Kasumi-1 (cell line): ENCODE measurements around the gene WDR19.
"Not testable (repeated sequence)": the region's sequence is repeated elsewhere in the genome, so short reads cannot be mapped to it uniquely, and the experiment has no call there.

Experiments
- DNase-seq, 2 experiments: peaks; one replicate each; lab custom pipeline; 2025; lab: John Stamatoyannopoulos, UW

The WDR19 gene

GRCh38 chr4:39233114-39233513, 50.8 kb downstream of the WDR19 start:
- DNase-seq = no peak

- DNase-seq = no peak
These were observed 51.5 kb downstream of the WDR19 start for GRCh38 chr4:39233783-39234182.

- no peak for DNase-seq
These were observed 52.7 kb downstream of the WDR19 start for GRCh38 chr4:39235021-39235420.

GRCh38 chr4:39235696-39236095, 53.4 kb downstream of the WDR19 start:
- no peak for DNase-seq

GRCh38 chr4:39237179-39237578, 54.9 kb downstream of the WDR19 start:
- no peak for DNase-seq

- no peak for DNase-seq
These were observed 61.1 kb downstream of the WDR19 start for GRCh38 chr4:39243462-39243861.

GRCh38 chr4:39255266-39255665, 72.9 kb downstream of the WDR19 start:
- DNase-seq = no peak

- DNase-seq = no peak
These were observed 73.5 kb downstream of the WDR19 start for GRCh38 chr4:39255871-39256270.

GRCh38 chr4:39256436-39256835, 74.1 kb downstream of the WDR19 start:
- no peak for DNase-seq

- no peak for DNase-seq
These were observed 77.4 kb downstream of the WDR19 start for GRCh38 chr4:39259571-39260330.

- DNase-seq = no peak
These were observed 81.6 kb downstream of the WDR19 start for GRCh38 chr4:39263895-39264294.

GRCh38 chr4:39274503-39274902, 92.2 kb downstream of the WDR19 start:
- DNase-seq = no peak

GRCh38 chr4:39277661-39278060, 95.3 kb downstream of the WDR19 start:
- DNase-seq = not testable (repeated sequence)

- no peak for DNase-seq
These were observed 96.1 kb downstream of the WDR19 start for GRCh38 chr4:39278476-39278875.

- no peak for DNase-seq
These were observed 97.1 kb downstream of the WDR19 start for GRCh38 chr4:39279416-39279815.

- no peak for DNase-seq
These were observed 98.4 kb downstream of the WDR19 start for GRCh38 chr4:39280770-39281169.

GRCh38 chr4:39285111-39285795, 102.9 kb downstream of the WDR19 start:
- DNase-seq = no peak

GRCh38 chr4:39285853-39286252, 103.5 kb downstream of the WDR19 start:
- no peak for DNase-seq

GRCh38 chr4:39286263-39286662, 103.9 kb downstream of the WDR19 start:
- no peak for DNase-seq

GRCh38 chr4:39287223-39287622, 104.9 kb downstream of the WDR19 start:
- no peak for DNase-seq

- DNase-seq = no peak
These were observed 109.4 kb downstream of the WDR19 start for GRCh38 chr4:39291686-39292085.

- not testable (repeated sequence) for DNase-seq
These were observed 110.1 kb downstream of the WDR19 start for GRCh38 chr4:39292433-39292832.

- DNase-seq = no peak
These were observed 113.5 kb downstream of the WDR19 start for GRCh38 chr4:39295784-39296183.

- DNase-seq = no peak
These were observed 120.6 kb downstream of the WDR19 start for GRCh38 chr4:39302901-39303300.
